Hair follicular keratinocyte (primary cell): ENCODE results near the gene RBM4. TPM values are rescaled to one million over a fixed set of nuclear protein-coding genes. Genes with fewer than 3 reads are reported as not detected.

Experiments used
- total RNA-seq: library from RNA; depleted of rRNA; stranded (reverse); fragments of >200 nt; gene quantifications from 2 replicates; pipeline ENCODE4 v1.2.3, GENCODE V29; 2015

Gene RBM4
- total RNA-seq: 79.7 and 80.4 TPM in 2 replicates

GRCh38 chr11:66638177-66639065 lies at the start of gene RBM4:
Gene RBM4, plus strand, starts transcription at chr11:66638703. Its CDS starts 1,009 bp downstream, at chr11:66639712.

GRCh38 chr11:66592457-66593302 lies 45.8 kb upstream of the RBM4 start, which contains the start of the genes CCDC87 and CCS:
Gene CCDC87, minus strand, starts transcription at chr11:66593063. Its CDS starts 48 bp downstream, at chr11:66593015.
Gene CCS, plus strand, starts transcription at chr11:66593185. Its CDS starts 77 bp downstream, at chr11:66593262.

DNA sequence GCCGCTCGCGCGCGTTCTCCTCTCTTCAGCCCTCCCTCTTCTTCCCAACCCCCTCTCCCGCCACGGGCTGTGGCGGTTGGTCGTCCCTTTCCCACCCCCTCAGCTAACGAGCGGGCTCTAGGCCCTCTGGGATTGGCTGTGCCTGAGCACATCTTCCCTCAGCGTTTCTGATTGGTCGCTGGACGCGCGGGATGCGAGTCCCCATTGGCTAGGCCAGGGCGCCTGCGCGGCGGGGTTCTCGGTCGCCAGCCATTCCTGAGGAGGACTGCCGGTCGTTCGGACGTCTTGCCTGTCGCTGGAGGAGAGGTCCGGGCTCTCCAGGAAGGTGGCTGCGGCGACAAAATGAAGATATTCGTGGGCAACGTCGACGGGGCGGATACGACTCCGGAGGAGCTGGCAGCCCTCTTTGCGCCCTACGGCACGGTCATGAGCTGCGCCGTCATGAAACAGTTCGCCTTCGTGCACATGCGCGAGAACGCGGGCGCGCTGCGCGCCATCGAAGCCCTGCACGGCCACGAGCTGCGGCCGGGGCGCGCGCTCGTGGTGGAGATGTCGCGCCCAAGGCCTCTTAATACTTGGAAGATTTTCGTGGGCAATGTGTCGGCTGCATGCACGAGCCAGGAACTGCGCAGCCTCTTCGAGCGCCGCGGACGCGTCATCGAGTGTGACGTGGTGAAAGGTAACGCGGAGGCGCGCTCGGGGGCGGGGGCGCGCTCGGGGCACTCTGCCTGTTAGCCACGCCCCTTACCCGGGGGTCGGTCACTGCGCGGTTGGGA lies 21.9 kb upstream of the RBM4 start, which contains the start of gene RBM14:
Gene RBM14, plus strand, starts transcription at position 252 of the 776 bp plus-strand sequence. Its CDS starts 91 bp downstream, at position 343.

GRCh38 chr11:66677599-66678375 lies 39.3 kb downstream of the RBM4 start, which contains the start of gene RBM4B:
Gene RBM4B, minus strand, starts transcription at chr11:66677887. Its CDS starts 808 bp downstream, at chr11:66677079.

Other genes starting within 250 kb of the RBM4 start
- not detected in 2 replicates for gene NPAS4, start 217.7 kb upstream of the RBM4 start, total RNA-seq
- 73.6 and 93.1 TPM in 2 replicates for gene MRPL11, start 199.9 kb upstream of the RBM4 start, total RNA-seq
- gene PELI3, start 171.8 kb upstream of the RBM4 start, total RNA-seq: 4.6 and 5.3 TPM in 2 replicates
- 68.5 and 69.8 TPM in 2 replicates for gene DPP3, start 158.3 kb upstream of the RBM4 start, total RNA-seq
- gene BBS1, start 128.1 kb upstream of the RBM4 start, total RNA-seq: 11.6 and 18.0 TPM in 2 replicates
- 15.3 and 19.8 TPM in 2 replicates for gene ZDHHC24, start 92.7 kb upstream of the RBM4 start, total RNA-seq
- not detected in 2 replicates for gene ACTN3, start 91.8 kb upstream of the RBM4 start, total RNA-seq
- 3.9 and 5.0 TPM in 2 replicates for gene CTSF, start 70.1 kb upstream of the RBM4 start, total RNA-seq
- gene CCDC87, start 45.6 kb upstream of the RBM4 start, total RNA-seq: under 0.01 and 0.19 TPM in 2 replicates
- gene CCS, start 45.5 kb upstream of the RBM4 start, total RNA-seq: 20.0 and 24.5 TPM in 2 replicates
- 28.5 and 54.3 TPM in 2 replicates for gene RBM14, start 22.1 kb upstream of the RBM4 start, total RNA-seq
- 10.8 and 11.0 TPM in 2 replicates for gene RBM4B, start 39.2 kb downstream of the RBM4 start, total RNA-seq
- 26.7 and 42.9 TPM in 2 replicates for gene SPTBN2, start 90.5 kb downstream of the RBM4 start, total RNA-seq
- gene RCE1, start 204.7 kb downstream of the RBM4 start, total RNA-seq: 22.4 and 22.8 TPM in 2 replicates
- gene LRFN4, start 218.4 kb downstream of the RBM4 start, total RNA-seq: 20.8 and 21.1 TPM in 2 replicates